Left ventricle myocardium inferior (tissue), 1 donor: ENCODE data around the gene KMT5C. TPM values are rescaled to one million over a fixed set of nuclear protein-coding genes. Genes with fewer than 3 reads are reported as not detected.

Source experiments
- DNase-seq: peaks from one replicate; pipeline ENCODE4 v3.0.0-alpha.2; 2020
- H3K27ac ChIP-seq: fragments of 200-600 bp; replicated peaks from 2 replicates; pipeline ENCODE4 v1.8.0; 2021
- H3K27me3 ChIP-seq: fragments of 200-600 bp; 2 replicates; pipeline ENCODE4 v1.8.0; 2021; ENCODE audit warnings: low read depth
- H3K36me3 ChIP-seq: fragments of 200-600 bp; 2 replicates; pipeline ENCODE4 v1.8.0; 2021
- H3K4me1 ChIP-seq: fragments of 200-600 bp; 2 replicates; pipeline ENCODE4 v1.8.0; 2021
- H3K4me3 ChIP-seq: fragments of 200-600 bp; 2 replicates; pipeline ENCODE4 v1.8.0; 2021; ENCODE audit warnings: mild to moderate bottlenecking, moderate library complexity
- H3K9me3 ChIP-seq: fragments of 200-600 bp; replicated peaks from 2 replicates; pipeline ENCODE4 v1.8.0; 2021
- CTCF ChIP-seq: fragments of 200-600 bp; IDR thresholded peaks from 2 replicates; pipeline ENCODE4 v1.8.0; 2021; ENCODE audit warnings: antibody characterized with exemption, mild to moderate bottlenecking, borderline replicate concordance
- intact Hi-C: fragments of 100-400 bp; cut with micrococcal nuclease; formaldehyde crosslinking; loops from one replicate; pipeline ENCODE4 v1.11.0; 2022
- total RNA-seq: library from RNA; stranded (reverse); fragmentation: NEBNext Ultra II Directional; extraction: Animal tissue kit (Norgen Biotek cat#: 25700); gene quantifications from one replicate; pipeline ENCODE4 v1.2.1, GENCODE V29; 2021
- donor health status: DM: no; HTN: yes; CAD: no; lungs with severe emphysema.

Gene KMT5C
- total RNA-seq, 1 donor from 2014 or later, result 5.1 TPM

GRCh38 chr19:55377356-55378131, 37.9 kb downstream of the KMT5C start:
- Histone ChIP-seq H3K27ac (no peak overlapping the region), H3K9me3 (no peaks in the 10 kb centered on the region), H3K4me1 (peaks cover 15% of the 10 kb centered on the region), H3K4me3 (no peak overlapping the region), H3K36me3 (no peaks in the 10 kb centered on the region), H3K27me3 (peaks cover 49% of the 10 kb centered on the region)
- intact Hi-C loops, result no loop called here
- no peak for TF ChIP-seq CTCF
- DNase-seq, result no peak

- no peak for DNase-seq
- H3K4me3 ChIP-seq, result no peak overlapping the region
- no peaks in the 10 kb centered on the region for H3K36me3 ChIP-seq
- no peak overlapping the region for H3K27ac ChIP-seq
- TF ChIP-seq CTCF, result no peak
- peaks cover 20% of the 10 kb centered on the region for H3K4me1 ChIP-seq
- intact Hi-C loops, result no loop called here
- H3K27me3 ChIP-seq, result peaks cover 34% of the 10 kb centered on the region
- H3K9me3 ChIP-seq, result no peaks in the 10 kb centered on the region
These were observed 39.5 kb downstream of the KMT5C start for GRCh38 chr19:55379174-55379573.

GRCh38 chr19:55382013-55382412, 42.3 kb downstream of the KMT5C start:
- Histone ChIP-seq H3K4me1 (peaks cover 37% of the 10 kb centered on the region), H3K9me3 (no peaks in the 10 kb centered on the region), H3K36me3 (peaks cover 1% of the 10 kb centered on the region), H3K27ac (no peak overlapping the region), H3K4me3 (no peak overlapping the region), H3K27me3 (peaks cover 9% of the 10 kb centered on the region)
- DNase-seq, result no peak
- no peak for TF ChIP-seq CTCF
- intact Hi-C loops, result no loop called here

- Histone ChIP-seq H3K27ac (no peak overlapping the region), H3K27me3 (peaks cover 4% of the 10 kb centered on the region), H3K4me3 (peak overlapping the region; percentile 85), H3K4me1 (peaks cover 40% of the 10 kb centered on the region), H3K36me3 (peaks cover 7% of the 10 kb centered on the region), H3K9me3 (no peaks in the 10 kb centered on the region)
- DNase-seq, result no peak
- intact Hi-C loops, result no loop called here
- TF ChIP-seq CTCF, result no peak
These were observed 42.9 kb downstream of the KMT5C start for GRCh38 chr19:55382522-55383054.

- H3K27me3 ChIP-seq, result no peaks in the 10 kb centered on the region
- peaks cover 45% of the 10 kb centered on the region for H3K4me1 ChIP-seq
- peak; percentile 45 for TF ChIP-seq CTCF
- no peaks in the 10 kb centered on the region for H3K9me3 ChIP-seq
- peaks cover 16% of the 10 kb centered on the region for H3K36me3 ChIP-seq
- peak overlapping the region; percentile 85 for H3K4me3 ChIP-seq
- intact Hi-C loops, result no loop called here
- peak; percentile 46 for DNase-seq
- H3K27ac ChIP-seq, result peak overlapping the region; percentile 95
These were observed 43.8 kb downstream of the KMT5C start for GRCh38 chr19:55383279-55384130.
